Measurements from ENCODE around the gene KIF6. TPM values are rescaled to one million over a fixed set of nuclear protein-coding genes. Genes with fewer than 3 reads are reported as not detected.
"Not testable (repeated sequence)": the region's sequence is repeated elsewhere in the genome, so short reads cannot be mapped to it uniquely, and the experiment has no call there.

Gene KIF6
- total RNA-seq, 1 donor from 2014 or later: not detected

DNA sequence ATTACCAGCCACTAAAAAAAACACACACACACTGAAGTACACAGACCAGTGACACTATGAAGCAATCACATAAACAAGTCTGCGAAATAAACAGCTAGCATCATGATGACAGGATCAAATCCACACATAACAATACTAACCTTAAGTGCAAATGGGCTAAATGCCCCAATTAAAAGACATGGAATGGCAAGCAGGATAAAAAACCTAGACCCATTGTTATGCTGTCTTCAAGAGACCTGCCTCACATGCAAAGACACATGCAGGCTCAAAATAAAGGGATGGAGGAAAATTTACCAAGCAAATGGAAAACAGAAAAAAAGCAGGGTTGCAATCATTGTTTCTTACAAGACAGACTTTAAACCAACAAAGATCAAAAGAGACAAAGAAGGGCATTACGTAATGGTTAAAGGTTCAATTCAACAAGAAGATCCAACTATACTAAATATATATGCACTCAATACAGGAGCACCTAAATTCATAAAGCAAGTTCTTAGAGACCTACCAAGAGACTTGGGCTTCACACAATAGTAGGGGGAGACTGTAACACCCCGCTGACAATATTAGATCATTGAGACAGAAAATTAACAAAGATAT, 222.7 kb downstream of the KIF6 start:
- DNase-seq (ENCODE audit: low read depth, low spot score): not testable (repeated sequence)

DNA sequence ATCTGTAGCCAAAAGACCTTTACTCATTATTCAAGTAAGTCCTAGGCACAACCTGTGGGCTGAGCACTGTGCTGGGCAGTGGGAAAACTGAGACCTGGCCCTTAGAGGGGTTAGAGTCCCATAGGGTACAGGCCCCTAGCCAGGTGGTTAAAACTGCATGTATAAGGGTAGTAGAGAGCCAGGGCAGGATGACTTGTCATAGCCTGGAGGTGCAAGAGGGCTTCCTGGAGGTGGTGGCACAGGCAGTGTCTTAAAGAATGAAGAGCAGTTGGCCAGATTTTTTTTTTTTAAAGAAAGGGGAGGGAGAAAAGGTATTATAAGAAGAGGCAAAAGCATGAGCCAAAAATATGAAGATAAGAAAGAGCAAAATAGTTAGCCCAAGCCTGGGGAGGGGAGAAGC, 226.2 kb downstream of the KIF6 start:
- no peak for DNase-seq (ENCODE audit: low read depth, low spot score)

- DNase-seq (ENCODE audit: low read depth, low spot score): no peak
These were observed 227.1 kb downstream of the KIF6 start for GRCh38 chr6:39498096-39498495.

- no peak for DNase-seq (ENCODE audit: low read depth, low spot score)
These were observed 228.3 kb downstream of the KIF6 start for GRCh38 chr6:39496915-39497314.

DNA sequence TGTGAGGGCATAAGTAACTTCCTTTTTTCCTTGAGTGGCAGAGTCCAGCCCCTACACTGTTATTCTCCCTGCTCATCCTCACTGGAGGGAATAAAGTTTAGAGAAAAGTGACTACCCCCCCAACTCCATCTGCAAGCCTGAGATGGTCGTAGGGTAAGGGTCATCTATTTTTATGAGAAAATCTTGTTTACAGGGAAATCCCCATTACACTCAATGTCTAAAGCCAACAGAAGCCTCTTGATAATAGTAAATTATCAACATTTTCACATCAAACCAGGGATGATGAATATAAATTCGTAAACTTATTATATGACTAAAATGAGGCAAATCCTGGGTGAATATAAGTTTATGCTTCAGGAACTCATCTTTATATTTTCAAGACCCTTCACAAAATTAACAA, 228.8 kb downstream of the KIF6 start:
- DNase-seq (ENCODE audit: low read depth, low spot score): no peak

DNA sequence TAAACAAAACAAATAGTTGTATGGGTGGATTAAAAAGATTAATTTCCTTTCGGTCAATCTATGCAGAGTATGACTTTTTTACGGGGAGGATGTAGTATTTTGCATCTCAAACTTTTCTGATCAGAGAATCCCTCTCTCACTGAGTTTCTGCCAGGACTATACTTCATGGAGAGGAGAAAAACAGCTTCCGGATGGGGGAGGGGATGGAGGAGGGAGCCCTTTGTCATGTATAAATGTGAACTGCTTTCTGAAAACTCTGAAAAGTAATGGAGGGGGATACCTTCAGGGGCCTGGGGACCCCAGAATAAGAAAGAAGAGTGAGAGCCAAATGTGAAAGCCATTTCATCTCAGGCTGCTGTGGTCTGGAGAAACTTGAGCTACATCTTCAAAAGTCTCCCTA, 229.6 kb downstream of the KIF6 start:
- no peak for DNase-seq (ENCODE audit: low read depth, low spot score)

GRCh38 chr6:39494998-39495397, 230.2 kb downstream of the KIF6 start:
- DNase-seq (ENCODE audit: low read depth, low spot score): no peak

DNA sequence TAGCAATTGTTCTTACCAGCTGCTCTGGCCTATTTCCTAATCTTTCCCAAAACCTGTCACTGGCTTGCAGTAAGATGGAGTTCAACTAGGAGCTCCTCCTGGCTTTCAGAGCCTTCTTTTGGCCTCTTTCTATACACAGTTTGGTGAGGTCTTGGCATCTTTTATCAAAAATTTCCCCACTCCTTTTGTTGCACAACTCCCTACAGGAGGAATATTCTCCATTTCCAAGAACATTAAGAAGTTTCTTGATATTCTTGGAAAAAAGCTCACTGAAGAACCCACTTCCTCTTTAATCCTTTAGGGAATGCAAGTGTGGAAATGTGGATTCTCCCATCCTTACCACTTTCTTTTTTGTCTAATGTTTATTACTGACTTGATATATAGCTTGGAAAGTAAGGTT, 231.4 kb downstream of the KIF6 start:
- no peak for DNase-seq (ENCODE audit: low read depth, low spot score)

- no peak for DNase-seq (ENCODE audit: low read depth, low spot score)
These were observed 232.0 kb downstream of the KIF6 start for GRCh38 chr6:39493174-39493573.

- DNase-seq (ENCODE audit: low read depth, low spot score): no peak
These were observed 235.1 kb downstream of the KIF6 start for GRCh38 chr6:39490108-39490507.

GRCh38 chr6:39488255-39488879, 236.8 kb downstream of the KIF6 start:
- DNase-seq (ENCODE audit: low read depth, low spot score): no peak

DNA sequence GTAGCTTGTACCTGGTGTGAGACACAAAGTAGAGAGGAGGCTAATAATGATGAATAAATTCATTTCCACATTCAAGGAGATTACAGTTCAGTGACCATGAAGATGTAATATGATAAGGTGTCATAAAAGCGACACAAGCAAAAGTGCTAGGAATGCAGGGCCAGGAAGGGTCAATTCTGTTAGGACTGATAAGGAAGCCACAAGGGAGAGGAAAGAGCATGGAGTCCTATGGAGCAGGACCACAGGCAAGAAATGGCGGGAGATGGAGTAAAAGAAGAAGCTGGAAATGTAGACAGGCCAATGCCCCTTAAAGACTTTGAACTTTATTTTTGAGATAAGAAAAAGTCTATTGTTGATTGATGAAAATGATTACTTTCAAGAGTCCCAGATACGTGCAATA, 240.9 kb downstream of the KIF6 start:
- DNase-seq (ENCODE audit: low read depth, low spot score): no peak

DNA sequence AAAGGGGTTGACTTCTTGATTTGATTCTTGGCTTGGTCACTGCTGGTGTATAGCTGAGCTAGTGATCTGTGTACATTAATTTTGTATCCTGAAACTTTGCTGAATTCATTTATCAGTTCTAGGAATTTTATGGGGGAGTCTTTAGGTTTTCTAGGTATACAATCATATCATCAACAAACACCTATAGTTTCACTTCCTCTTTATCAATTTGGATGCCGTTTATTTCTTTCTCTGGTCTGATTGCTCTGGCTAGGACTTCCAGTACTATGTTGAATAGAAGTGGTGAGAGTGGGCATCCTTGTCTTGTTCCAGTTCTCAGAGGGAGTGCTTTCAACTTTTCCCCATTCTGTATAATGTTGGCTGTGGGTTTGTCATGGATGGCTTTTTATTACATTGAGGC, 245.4 kb downstream of the KIF6 start:
- DNase-seq (ENCODE audit: low read depth, low spot score): not testable (repeated sequence)

- no peak for DNase-seq (ENCODE audit: low read depth, low spot score)
These were observed 248.5 kb downstream of the KIF6 start for GRCh38 chr6:39476670-39477069.

DNA sequence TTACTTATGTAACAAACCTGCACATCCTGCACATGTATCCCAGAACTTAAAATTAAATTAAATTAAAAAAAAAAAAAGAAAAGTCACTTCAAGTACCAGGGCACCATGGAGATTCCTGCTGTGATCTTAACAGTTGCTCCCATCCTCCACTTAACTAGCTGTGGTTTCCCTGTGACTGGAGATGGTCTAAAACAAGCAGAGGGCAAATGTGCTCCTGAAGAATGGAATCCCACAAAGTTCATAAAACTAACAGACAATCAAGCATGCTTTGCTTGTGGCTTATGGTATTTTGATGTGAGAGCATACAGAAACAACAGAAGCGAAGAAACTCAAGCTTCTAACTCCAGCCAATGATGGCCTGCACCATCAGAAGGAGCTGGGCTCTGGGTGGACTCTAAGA, 249.1 kb downstream of the KIF6 start:
- DNase-seq (ENCODE audit: low read depth, low spot score): no peak

GRCh38 chr6:39471954-39472659, 253.1 kb downstream of the KIF6 start:
- no peak for DNase-seq (ENCODE audit: low read depth, low spot score)

- DNase-seq (ENCODE audit: low read depth, low spot score): no peak
These were observed 254.7 kb downstream of the KIF6 start for GRCh38 chr6:39470506-39470905.

DNA sequence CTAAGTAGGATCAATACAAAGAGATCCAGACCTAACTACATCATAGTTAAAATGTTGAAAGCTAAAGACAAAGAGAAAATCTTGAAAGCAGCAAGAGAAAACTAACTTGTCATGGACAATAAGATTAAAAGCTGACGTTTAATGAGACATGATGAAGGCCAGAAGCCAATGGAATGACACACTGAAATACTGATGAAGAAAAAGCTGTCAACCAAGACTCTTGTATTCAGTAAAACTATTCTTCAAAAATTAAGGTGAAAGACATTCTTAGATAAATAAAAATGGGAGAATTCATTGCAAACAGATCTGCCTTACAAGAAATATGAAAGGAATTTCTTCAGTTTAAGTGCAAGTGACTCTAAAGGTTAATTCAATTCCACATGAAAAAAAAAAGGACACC, 256.8 kb downstream of the KIF6 start:
- no peak for DNase-seq (ENCODE audit: low read depth, low spot score)

GRCh38 chr6:39466631-39467030, 258.6 kb downstream of the KIF6 start:
- DNase-seq (ENCODE audit: low read depth, low spot score): no peak

DNA sequence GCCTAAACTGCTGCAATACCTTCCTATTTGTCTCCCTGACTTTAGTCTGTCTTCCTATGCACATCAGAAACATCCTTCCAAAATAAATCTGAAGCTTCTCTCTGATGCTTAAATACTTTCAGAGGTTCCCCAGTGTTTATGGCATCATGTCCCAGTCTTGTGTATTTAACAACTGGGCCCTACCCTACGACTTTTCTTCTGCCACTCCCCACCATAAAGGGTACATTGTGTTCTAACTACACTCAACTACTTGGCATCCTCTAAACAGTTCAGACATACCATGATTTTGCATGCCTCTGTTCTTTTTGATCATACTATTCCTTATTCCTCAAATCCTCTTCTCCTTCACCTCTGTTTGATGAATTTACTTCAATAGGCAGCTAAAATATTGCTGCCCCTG, 259.7 kb downstream of the KIF6 start:
- DNase-seq (ENCODE audit: low read depth, low spot score): no peak

GRCh38 chr6:39464067-39464466, 261.1 kb downstream of the KIF6 start:
- no peak for DNase-seq (ENCODE audit: low read depth, low spot score)

- no peak for DNase-seq (ENCODE audit: low read depth, low spot score)
These were observed 271.2 kb downstream of the KIF6 start for GRCh38 chr6:39453956-39454524.

DNA sequence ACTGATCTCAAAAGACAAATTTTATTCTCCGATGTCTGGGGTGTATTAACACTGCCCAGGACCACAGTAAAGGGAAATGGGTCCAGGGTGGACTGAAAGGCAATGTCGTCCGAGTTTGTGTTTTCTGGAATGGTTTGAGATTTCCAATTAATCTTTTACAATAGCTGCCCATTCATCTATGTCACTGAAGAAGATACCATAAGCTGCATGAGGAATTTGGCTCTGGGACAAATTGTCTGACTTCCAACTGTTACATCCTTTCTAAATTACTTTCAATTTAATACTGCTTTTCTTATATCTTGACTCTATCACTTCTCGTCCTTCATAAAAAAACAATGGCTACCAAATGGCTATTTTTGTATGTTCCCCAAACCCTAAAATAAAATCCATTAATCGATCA, 272.0 kb downstream of the KIF6 start:
- DNase-seq (ENCODE audit: low read depth, low spot score): no peak

All from pulmonary artery endothelial cell (primary cell).